ENCODE data around the gene CACNA1B.

- TF ChIP-seq SP2 (CRISPR knock-in tag; IDR thresholded peaks at IDR 0.05) = no peak
- no peak for TF ChIP-seq FOSL2 (CRISPR knock-in tag; IDR thresholded peaks at IDR 0.05)
- no peak for TF ChIP-seq ZNF839 (CRISPR knock-in tag; IDR thresholded peaks at IDR 0.05; ENCODE audit: borderline replicate concordance)
These were observed 183.3 kb downstream of the CACNA1B start for GRCh38 chr9:138060881-138061280.

All from HepG2 (cell line).